ENCODE measurements around the gene CAPN10.
A peak's percentile ranks its signal among the peaks of the same experiment; 100 is the strongest.

Gene CAPN10

DNA sequence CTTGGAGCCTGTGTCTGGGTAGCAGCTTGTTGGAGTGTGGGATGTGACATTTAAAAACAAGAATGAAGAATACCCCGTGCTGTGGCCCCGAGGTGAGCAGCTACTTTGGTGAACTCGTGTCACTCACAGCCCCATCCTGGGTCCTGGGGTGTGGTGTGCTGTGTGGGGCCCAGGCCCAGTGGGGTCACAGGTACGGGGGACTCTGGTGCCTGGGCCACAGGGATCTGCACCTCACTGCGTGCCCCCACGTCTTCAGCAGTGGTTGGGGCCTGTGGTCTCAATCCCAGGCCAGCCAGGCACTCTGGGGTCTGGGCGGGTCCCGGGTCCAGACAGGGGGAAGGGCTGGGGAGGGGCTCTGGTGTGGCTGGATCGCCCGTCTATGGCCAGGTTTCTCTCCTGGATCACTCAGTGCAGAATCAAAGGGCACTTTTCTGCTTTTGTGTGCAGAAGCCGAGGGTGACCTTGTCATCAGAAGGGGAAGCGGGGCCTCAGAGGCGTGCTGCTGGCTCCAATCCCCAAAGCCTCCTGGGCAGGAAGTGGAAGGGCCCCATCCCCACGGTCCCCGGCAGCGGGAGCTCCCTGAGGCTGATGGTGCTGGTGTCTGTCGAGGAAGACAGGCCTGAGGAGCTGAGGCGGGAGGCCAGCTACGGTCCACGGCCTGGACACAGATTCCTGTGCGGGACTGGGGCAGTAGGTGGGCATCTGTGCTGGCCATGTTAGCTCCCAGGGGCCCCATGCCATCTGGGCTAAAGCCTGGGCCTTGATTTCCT is 40.2 kb downstream of the CAPN10 start:
- peak; percentile 19 for DNase-seq

DNA sequence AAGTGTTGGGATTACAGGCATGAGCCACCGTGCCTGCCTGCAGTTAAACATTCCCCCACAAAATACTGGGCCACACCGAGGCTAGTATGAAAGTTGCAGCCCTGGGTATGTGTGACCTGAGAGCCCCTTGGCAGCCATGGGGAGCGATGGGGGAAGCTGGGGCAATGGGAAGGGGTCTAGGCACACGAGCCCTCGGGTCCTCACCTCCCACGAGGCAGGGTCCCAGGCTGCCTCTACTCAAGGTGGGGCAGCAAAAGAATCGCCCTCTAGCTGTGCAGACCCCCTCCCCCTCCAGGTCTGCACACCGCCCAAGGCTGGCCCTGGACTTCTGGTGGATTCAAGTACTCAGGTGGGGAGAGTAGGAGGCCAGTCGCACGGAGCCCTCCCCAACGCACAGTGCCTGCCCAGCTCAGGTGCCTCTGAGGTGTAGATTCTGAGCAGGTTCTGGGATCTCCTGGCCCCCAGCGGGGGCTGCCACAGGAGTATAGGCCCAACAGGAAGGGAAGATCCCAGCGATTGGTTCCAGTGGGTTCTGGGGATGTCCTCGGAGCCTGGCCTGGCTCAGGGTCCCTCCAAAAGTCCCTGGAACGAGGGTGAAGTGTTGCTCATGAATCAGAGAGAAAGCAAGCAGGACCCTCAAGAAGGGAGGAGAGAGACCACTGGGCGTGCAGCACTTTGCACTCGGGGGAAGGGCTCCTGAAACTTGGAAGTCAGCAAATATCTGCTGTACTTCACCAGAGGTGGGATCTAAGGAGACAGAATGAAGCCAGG is 41.4 kb downstream of the CAPN10 start:
- DNase-seq = no peak

DNA sequence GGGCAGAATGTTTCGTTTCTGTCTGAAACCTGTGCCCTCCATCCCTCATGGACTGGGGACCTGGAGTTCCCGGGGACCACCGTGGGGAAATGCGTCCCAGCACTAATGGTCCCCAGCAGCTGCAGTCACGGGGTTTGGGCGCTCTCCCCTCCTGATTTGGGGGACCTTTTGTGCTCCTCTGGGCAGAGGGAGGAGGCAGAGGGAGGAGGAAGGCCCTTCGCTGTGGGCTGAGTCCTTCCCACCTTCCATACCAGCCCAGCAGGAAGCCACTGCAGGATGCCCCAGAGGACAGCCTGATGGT is 41.9 kb downstream of the CAPN10 start:
- DNase-seq = no peak

DNA sequence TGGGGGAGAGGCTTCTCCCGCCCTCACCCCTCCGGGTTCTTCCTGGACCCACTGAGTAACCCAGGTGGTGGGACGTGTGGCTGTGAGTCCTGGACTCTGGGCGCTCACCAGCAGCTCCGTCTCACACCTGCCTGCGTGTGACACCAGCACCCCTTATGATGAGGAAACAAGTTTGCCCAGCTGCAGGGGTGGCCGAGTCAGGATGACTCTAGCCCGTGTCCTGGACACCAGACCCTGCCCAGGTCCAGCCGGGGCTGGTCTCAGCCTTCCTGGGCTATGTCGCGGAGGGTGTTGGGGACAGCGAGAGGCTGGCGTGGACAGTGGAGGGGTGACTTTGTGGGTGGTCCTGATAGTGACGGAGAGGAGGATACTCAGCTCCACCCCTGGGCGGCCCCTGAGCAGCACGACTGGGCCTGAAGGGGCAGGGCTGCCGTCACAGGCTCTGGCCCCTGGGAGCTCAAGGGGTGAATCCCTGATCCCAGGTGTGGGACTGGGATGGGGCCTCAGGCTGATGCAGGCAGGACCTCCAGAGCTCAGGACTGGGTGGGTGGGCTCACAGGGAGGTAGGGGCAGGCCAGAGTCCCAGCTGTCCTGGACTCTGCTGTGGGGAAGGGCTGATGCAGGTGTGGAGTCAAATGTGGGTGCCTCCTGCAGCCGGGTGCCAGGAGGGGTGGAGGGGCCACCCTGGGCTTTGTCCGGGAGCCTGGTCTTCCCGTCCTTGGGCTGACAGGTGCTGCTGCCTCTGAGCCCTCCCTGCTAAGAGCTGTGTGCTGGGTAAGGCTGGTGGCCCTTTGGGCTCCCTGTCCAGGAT is 42.5 kb downstream of the CAPN10 start:
- no peak for DNase-seq

DNA sequence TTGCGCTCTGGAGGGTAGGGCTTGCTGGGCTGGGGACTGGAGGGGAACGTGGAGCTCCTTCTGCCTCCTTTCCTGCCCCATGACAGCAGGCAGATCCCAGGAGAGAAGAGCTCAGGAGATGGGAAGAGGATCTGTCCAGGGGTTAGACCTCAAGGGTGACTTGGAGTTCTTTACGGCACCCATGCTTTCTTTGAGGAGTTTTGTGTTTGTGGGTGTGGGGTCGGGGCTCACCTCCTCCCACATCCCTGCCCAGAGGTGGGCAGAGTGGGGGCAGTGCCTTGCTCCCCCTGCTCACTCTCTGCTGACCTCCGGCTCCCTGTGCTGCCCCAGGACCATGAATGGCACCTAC is 43.1 kb downstream of the CAPN10 start:
- no peak for DNase-seq

DNA sequence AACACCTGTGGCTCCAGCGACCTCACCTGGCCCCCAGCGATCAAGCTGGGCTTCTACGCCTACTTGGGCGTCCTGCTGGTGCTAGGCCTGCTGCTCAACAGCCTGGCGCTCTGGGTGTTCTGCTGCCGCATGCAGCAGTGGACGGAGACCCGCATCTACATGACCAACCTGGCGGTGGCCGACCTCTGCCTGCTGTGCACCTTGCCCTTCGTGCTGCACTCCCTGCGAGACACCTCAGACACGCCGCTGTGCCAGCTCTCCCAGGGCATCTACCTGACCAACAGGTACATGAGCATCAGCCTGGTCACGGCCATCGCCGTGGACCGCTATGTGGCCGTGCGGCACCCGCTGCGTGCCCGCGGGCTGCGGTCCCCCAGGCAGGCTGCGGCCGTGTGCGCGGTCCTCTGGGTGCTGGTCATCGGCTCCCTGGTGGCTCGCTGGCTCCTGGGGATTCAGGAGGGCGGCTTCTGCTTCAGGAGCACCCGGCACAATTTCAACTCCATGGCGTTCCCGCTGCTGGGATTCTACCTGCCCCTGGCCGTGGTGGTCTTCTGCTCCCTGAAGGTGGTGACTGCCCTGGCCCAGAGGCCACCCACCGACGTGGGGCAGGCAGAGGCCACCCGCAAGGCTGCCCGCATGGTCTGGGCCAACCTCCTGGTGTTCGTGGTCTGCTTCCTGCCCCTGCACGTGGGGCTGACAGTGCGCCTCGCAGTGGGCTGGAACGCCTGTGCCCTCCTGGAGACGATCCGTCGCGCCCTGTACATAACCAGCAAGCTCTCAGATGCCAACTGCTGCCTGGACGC is 43.6 kb downstream of the CAPN10 start:
- DNase-seq = no peak

DNA sequence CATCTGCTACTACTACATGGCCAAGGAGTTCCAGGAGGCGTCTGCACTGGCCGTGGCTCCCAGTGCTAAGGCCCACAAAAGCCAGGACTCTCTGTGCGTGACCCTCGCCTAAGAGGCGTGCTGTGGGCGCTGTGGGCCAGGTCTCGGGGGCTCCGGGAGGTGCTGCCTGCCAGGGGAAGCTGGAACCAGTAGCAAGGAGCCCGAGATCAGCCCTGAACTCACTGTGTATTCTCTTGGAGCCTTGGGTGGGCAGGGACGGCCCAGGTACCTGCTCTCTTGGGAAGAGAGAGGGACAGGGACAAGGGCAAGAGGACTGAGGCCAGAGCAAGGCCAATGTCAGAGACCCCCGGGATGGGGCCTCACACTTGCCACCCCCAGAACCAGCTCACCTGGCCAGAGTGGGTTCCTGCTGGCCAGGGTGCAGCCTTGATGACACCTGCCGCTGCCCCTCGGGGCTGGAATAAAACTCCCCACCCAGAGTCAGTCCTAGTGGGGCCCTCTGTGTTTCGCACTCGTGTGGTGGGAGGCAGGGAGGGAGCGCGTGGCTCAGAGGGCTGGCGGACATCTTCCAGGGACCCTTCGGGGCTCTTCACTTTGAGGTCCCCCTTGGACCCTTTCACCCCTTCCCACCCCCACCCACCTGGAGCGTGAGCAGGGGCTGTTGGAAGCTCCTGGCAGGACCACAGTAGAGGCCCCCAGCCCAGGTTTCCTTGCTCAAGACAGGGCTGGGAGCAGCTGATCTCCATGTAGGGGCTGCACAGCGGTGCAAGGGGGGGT is 44.4 kb downstream of the CAPN10 start:
- DNase-seq = no peak

DNA sequence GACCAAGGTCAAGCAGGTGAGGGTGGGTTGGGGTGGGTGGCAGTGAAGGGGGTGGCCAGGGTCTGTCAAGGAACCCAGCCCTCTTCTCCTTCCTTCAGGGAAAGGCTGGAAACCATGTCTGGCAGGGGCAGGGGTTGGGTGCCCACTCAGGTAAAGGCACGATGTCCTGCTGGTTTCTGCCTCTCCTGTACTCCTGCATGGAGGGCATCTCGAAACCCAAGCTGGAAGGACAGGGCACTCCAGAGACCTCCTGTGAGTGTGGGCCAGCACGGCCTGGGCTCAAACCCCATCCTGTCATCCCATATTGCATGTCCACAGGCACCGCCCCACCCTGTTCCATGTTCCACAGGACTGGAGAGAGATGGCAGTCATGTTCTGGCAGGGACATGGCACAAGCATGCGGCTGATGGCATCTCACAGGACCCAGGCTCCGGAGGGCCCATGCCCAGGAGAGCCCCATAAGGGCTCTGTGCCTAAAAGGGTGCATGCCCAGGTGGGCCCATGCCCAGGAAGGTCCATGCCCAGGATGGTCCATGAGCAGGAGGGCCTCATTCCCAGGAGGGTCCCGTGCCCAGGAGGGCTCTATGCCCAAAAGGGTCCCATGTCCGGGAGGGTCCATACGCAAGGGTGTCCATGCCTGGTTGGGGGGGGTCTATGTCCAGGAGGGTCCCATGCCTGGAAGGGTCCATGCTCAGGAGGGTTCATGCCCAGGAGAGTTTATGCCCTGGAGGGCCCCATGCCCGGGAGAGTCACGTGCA is 45.2 kb downstream of the CAPN10 start:
- no peak for DNase-seq

DNA sequence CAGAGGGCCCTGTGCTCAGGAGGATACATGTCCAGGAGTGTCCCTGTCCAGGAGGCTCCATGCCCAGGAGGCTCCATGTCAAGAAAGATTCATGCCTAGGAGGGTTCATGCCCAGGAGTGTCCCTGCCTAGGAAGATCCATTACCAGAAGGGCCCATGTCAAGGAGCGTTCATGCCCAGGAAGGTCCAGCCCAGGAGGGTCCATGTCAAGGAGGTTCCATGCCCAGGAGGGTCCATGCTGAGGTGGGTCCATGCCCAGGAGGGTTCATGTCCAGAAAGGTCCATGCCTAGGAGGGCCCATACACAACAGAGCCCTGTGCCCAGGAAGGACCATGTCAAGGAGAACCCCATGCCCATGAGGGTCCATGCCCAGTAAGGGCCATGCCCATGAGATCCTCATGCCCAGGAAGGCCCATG is 45.8 kb downstream of the CAPN10 start:
- DNase-seq = no peak

DNA sequence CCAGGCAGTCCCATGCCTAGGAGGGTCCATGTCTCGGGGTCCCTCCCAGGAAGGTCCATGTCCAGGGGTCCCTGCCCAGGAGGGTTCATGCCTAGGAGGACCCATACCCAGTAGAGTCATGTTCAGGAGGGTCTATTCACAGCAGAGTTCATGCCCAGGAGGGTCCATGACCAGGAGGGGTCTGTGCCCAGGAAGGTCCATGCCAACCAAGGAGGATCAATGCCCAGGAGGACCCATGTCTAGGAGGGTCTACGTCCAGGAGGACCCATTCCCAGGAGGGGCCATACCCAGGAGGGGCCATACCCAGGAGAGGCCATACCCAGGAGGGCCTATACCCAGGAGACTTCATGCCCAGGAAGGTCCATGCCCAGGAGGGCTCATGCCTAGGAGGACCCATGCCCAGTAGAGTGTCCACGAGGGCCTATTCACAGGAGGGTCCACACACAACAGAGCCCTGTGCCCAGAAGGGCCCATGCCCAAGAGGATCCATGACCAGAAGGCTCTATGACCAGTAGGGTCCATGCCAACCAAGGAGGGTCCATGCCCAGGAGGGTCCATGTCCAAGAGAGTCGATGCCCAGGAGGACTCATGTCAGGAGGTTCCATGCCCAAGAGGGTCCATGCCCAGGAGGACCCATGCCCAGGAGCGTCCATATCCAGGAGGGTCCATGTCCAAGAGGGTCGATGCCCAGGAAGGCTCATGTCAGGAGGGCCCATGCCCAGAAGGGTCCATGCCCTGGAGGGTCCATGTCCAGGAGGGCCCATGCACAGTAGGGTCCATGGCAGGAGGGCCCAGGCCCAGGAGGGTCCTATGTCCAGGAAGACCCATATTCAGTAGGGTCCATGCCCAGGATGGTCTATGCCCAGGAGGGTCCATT is 48.8 kb downstream of the CAPN10 start:
- no peak for DNase-seq

DNA sequence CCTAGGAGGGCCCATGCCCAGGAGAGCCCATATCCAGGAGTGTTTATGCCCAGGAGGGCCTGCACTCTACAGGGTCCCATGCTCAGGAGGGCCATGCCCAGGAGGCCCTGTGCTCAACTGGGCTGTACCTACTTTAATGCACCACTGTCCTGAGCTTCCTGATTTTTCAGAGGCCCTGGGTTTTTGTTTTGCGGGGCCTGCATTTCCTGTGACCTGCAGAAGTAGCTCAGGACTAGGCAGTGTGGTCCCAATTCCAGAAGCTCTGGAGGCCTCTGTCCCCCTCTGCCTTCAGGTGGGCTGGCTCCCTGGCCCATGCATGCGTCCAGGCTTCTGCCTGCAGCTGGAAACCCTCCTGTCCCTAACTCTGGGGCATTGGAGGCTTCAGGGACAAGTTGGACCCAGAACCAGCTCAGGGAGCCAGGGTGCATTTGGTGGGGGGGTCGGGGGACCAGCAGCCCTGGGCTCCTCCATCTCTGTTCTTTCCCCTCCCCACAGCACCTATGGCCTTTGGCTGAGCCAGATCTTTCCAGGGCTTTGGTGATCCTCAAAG is 49.5 kb downstream of the CAPN10 start:
- no peak for DNase-seq

DNA sequence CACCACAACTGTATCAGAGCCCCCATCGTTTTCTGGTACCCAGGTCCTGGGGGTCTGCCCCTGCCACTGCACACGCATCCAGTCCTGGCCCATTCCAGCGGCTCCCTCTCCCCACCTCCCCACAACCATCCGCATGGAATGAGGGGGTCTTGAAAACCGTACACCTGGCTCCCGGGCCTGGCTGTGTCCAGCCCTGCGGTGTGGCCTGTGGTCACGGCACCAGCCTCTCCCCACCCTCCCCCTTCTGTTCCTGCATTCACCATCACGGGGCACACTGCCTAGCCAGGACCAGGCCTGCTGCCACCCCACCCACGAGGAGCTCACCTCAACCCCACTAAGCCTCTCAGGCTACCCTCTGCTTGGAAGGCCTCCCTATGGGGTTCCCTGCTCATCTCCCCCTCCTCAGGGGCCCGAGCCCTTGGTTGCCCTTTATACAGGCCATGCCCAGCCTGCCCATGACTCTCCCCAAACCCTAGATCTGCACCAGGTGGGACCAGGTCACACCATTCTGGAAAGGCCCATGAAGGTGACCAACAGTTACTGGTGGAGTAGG is 50.1 kb downstream of the CAPN10 start:
- no peak for DNase-seq

DNA sequence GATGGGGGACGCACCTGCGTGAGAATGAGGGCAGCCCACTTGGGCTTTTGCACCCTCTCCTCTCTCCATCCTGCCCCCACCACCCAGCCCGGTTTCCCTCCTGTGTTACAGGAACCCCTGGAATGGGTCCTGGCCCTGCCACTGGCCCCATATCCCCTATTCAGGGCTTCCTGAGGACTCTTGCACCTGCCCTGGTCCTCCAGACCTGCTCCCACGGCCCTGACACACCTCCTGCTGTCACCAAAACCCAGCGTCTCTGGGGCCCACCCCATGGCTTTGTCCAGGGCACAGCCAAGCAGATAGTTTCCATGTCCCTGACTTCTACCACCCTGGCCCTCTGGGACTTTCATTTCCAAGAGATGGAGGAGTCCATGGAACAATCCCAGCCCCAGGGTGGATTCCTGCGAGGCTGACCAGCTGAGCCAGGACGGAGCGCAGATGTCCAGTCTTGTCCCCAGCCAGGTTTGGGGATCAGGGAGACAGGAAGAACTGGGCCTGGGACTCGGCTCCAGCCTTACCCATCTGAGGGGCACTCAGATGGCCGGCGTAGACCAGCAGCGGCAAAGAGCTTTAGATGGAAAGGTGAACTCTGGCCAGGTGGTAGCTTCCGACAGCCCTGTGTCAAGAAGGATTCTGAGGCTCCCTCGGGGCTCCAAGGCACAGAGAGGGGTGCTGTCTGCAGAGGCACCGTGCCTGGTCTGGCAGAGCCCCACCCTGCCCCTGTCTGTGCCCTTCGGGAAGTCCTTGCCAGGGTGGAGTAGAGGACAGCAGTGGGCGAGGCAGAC is 50.8 kb downstream of the CAPN10 start:
- no peak for DNase-seq

DNA sequence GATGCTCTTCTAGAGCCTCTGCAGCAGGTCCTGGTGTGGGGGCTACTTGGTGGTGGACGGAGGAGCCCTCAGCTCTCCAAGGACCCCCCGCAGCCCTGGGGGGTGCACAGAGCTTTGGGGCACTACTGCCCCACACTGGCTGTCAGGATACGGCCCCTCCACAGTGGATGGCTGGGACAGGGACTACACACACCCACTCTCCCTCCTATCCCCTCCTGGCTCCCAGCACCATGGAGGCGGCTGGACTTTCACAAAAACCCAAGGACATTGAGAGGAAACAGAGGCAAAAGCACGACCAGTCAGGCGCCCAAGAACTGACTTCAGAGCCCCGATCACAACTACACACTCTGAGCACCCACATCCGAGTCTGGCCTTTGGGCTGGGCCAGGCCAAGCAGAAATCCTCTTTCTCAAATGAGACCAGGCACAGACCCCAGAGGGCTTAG is 51.4 kb downstream of the CAPN10 start:
- no peak for DNase-seq

DNA sequence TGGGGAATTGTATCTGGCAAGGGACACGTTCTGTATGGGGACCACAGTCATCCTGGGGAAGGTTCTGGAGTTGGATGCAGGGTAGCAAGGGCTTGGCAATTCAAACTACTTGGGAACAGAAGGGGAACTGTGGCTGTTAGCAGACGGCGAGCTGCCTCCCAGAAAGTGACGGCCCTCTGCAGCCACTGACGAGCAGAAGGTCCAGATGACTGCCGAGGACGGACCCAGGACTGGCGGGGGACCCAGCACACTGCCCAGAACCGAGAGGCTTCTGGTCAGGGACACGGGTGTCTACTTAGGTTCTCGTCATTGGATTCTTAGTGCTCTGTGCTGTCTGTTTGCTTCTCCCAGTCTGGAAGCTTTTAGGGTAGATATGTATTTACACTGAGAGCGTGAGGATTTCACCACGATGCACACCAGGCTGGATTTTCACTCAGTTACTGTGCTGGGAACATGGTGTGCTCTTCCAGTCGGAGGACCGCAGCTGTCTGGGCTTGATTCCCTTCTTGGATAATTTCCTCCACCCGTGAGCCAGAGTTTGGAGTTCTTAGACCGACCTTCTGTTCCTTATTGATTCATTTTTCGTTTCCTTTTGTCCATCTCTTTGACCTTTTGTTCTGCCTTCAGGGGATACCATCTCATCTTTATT is 52.1 kb downstream of the CAPN10 start:
- no peak for DNase-seq

DNA sequence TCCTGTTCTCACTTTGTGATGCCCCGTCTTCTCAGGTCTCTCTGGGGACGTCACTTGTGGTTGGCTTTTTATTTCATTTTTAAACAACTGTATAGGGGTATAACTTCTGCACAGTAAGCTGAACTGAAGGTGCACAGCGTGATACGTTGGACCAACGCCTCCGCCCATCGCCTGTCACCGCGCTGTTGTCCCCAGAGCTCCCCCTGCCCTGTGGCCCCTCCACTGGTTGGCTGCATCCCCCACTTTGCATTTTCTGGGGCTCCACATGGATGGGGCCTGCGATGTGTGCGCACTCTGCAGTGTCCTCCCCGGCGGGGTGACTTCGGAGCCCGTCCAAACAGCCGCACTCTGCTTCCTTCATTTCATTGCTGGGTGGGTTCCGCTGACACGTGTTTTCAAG is 53.0 kb downstream of the CAPN10 start:
- DNase-seq = no peak

DNA sequence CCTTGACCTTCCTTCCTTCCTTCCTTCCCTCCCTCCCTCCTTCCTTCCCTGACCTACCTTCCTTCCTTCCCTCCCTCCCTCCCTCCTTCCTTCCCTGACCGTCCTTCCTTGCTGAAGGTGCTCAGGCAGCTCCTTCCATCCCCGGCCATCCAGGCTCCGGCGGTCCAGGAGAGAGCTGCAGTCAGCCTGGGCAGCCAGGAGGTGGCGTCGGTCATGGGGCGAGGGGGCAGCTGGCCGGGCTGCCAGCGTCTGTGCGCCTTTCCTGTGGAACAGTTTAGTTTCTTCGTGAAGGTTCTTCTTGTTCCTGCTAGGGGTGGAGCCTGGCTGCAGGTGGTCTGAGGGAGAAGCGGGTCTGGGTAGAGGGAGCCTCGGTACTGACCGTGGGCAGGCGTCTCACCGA is 54.4 kb downstream of the CAPN10 start:
- no peak for DNase-seq

DNA sequence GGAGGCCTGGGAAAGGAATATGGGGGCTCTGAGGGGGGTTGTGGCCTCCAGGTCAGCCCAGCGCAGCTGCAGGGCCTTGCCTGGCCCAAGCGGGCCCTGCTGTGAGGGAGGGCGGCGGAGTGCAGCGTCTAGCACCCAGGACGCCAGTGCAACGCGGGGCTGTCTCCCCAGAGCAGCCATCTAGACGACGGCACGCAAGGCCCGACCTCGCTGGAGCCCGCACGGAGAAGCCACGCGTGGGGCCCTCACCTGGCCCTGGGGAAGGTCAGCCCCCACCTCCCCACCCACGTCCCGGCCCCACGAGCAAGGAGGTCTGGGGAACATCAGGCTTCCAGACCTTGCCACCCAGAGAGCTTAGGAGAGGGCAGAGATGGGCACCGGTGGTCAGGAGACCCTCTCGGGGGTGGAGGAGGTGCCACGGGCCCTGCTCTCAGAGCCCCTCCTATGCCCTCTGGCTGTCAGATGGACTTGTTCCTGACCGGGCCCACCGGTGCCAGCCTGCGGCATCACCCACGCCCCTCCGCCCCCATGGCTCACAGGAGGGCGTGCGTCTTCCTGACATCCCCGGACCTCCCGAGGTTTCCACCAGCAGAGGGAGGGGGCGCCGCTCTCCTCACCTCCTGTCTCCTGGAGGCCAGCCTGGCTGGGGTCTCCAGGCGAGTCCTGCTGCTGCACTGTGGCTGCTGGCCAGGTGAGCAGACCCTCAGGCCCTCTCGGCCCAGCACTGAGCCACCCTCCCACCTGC is 55.7 kb downstream of the CAPN10 start:
- DNase-seq = no peak

All from CD4-positive, alpha-beta T cell treated with Interleukin-4 for 4 hours (primary cell).